IMR-90 (cell line): ENCODE results near the gene VTCN1.

Experiments
- MXI1 ChIP-seq: IDR thresholded peaks from 2 replicates; pipeline ENCODE4 v1.6.1; 2012; ENCODE audit warnings: low read depth, mild to moderate bottlenecking, low read length, moderate library complexity, borderline replicate concordance
- POLR2A ChIP-seq: IDR thresholded peaks from 2 replicates; pipeline ENCODE4 v1.6.1; 2012; ENCODE audit warnings: mild to moderate bottlenecking, low read depth, low read length
- RAD21 ChIP-seq: IDR thresholded peaks from 2 replicates; pipeline ENCODE4 v1.6.1; 2012; ENCODE audit warnings: low read length, improper control_type of control experiment
- RCOR1 ChIP-seq: IDR thresholded peaks from 2 replicates; pipeline ENCODE4 v1.6.1; 2012; ENCODE audit warnings: mild to moderate bottlenecking, low read length, improper control_type of control experiment; ENCODE audit not compliant: insufficient replicate concordance
- RFX5 ChIP-seq: IDR thresholded peaks from 2 replicates; pipeline ENCODE4 v1.8.0; 2012; ENCODE audit warnings: low read depth, mild to moderate bottlenecking, low read length, moderate library complexity
- TF ChIP-seq, protein P1 (sequence below): conservative IDR thresholded peaks from 2 replicates; pipeline ENCODE4 v1.5.1; 2012; ENCODE audit warnings: mild to moderate bottlenecking, low read depth, low read length, improper control_type of control experiment

DNA sequence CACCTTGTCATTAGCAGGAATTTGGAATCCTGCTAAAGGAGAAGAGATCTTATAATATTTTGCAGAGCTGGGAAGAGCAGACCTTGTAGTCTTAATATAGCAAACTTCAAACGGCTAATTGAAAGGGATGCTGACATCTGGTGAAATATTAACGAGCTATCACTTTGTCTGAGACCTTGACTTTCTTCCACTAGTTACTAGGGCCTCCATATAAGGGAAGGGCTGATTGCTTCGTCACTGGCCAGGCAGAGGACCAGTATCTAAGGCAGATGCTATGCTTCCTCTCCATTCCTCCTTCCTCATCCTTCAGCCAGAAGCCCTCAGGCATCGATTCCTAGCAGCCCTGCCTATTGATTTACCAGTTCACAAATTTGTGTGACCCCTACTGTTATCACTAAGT lies 6.0 kb upstream of the VTCN1 start:
- TF ChIP-seq RCOR1 = no peak
- TF ChIP-seq POLR2A = no peak
- TF ChIP-seq, protein P1, sequence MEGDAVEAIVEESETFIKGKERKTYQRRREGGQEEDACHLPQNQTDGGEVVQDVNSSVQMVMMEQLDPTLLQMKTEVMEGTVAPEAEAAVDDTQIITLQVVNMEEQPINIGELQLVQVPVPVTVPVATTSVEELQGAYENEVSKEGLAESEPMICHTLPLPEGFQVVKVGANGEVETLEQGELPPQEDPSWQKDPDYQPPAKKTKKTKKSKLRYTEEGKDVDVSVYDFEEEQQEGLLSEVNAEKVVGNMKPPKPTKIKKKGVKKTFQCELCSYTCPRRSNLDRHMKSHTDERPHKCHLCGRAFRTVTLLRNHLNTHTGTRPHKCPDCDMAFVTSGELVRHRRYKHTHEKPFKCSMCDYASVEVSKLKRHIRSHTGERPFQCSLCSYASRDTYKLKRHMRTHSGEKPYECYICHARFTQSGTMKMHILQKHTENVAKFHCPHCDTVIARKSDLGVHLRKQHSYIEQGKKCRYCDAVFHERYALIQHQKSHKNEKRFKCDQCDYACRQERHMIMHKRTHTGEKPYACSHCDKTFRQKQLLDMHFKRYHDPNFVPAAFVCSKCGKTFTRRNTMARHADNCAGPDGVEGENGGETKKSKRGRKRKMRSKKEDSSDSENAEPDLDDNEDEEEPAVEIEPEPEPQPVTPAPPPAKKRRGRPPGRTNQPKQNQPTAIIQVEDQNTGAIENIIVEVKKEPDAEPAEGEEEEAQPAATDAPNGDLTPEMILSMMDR = no peak
- no peak for TF ChIP-seq RFX5
- TF ChIP-seq RAD21 = no peak
- TF ChIP-seq MXI1 = no peak
